Neuronal stem cell (in vitro differentiated cells): ENCODE data around the gene CYP2A6.

Experiments used
- DNase-seq: peaks from one replicate; pipeline ENCODE4 v3.0.0-alpha.2; 2013; ENCODE audit warnings: low spot score
- H2AFZ ChIP-seq: one replicate; pipeline ENCODE4 v1.6.1; 2013; ENCODE audit warnings: mild to moderate bottlenecking, low read length, inconsistent platforms
- H2AK5ac ChIP-seq: 2 replicates; pipeline ENCODE4 v1.6.1; 2013; ENCODE audit warnings: low read depth, mild to moderate bottlenecking, inconsistent platforms, low read length, moderate library complexity, mixed read lengths
- H2BK120ac ChIP-seq: 2 replicates; pipeline ENCODE4 v1.6.1; 2013; ENCODE audit warnings: low read depth, mild to moderate bottlenecking, inconsistent platforms, low read length, moderate library complexity, mixed read lengths
- H2BK12ac ChIP-seq: one replicate; pipeline ENCODE4 v1.6.1; 2013; ENCODE audit warnings: low read length, inconsistent platforms
- H2BK15ac ChIP-seq: 2 replicates; pipeline ENCODE4 v1.6.1; 2013; ENCODE audit warnings: mild to moderate bottlenecking, low read length, inconsistent platforms, mixed read lengths
- H2BK5ac ChIP-seq: one replicate; pipeline ENCODE4 v1.6.1; 2013; ENCODE audit warnings: inconsistent platforms, mild to moderate bottlenecking, low read length, moderate library complexity
- H3K14ac ChIP-seq: one replicate; pipeline ENCODE4 v1.6.1; 2013; ENCODE audit warnings: low read length, inconsistent platforms
- H3K18ac ChIP-seq: 2 replicates; pipeline ENCODE4 v1.6.1; 2013; ENCODE audit warnings: low read length, inconsistent platforms
- H3K23ac ChIP-seq: 2 replicates; pipeline ENCODE4 v1.6.1; 2013; ENCODE audit warnings: low read depth, mild to moderate bottlenecking, mixed read lengths, low read length, inconsistent platforms; ENCODE audit not compliant: poor library complexity
- H3K27ac ChIP-seq: replicated peaks from 3 replicates; pipeline ENCODE4 v1.5.1; 2013; ENCODE audit warnings: low read length, inconsistent platforms
- H3K27me3 ChIP-seq, 3 experiments: 2 replicates each; pipeline ENCODE4 v1.6.1; 2013; ENCODE audit warnings: low read length in 3 of 3, mild to moderate bottlenecking in 2 of 3, inconsistent platforms in 1 of 3, low read depth in 1 of 3, mixed read lengths in 1 of 3, moderate library complexity in 1 of 3; ENCODE audit not compliant: control insufficient read depth in 3 of 3, insufficient read depth in 3 of 3
- H3K36me3 ChIP-seq, 2 donors: replicated peaks in 1 of 2; 2 replicates each; pipeline ENCODE4 v1.6.1; 2013; ENCODE audit warnings: low read length in 2 of 2; ENCODE audit not compliant: control insufficient read depth in 2 of 2, insufficient read depth in 2 of 2
- H3K4ac ChIP-seq: 2 replicates; pipeline ENCODE4 v1.6.1; 2013; ENCODE audit warnings: inconsistent platforms, mild to moderate bottlenecking, low read length, moderate library complexity
- H3K4me1 ChIP-seq, 2 donors: 1 replicate in 1 of 2; 2 replicates in 1 of 2; pipeline ENCODE4 v1.6.1; 2013; ENCODE audit warnings: low read length in 2 of 2, low read depth in 1 of 2; ENCODE audit not compliant: control insufficient read depth in 2 of 2, insufficient read depth in 1 of 2
- H3K4me2 ChIP-seq: one replicate; pipeline ENCODE4 v1.6.1; 2013; ENCODE audit warnings: mild to moderate bottlenecking, low read length, inconsistent platforms; ENCODE audit not compliant: insufficient read depth, poor library complexity, severe bottlenecking
- H3K4me3 ChIP-seq, 2 donors: 2 replicates each; pipeline ENCODE4 v1.5.1; 2013; ENCODE audit warnings: low read length in 2 of 2, mild to moderate bottlenecking in 2 of 2, inconsistent platforms in 1 of 2, moderate library complexity in 1 of 2
- H3K79me1 ChIP-seq: one replicate; pipeline ENCODE4 v1.6.1; 2013; ENCODE audit warnings: low read depth, mild to moderate bottlenecking, inconsistent platforms, low read length, moderate library complexity
- H3K9ac ChIP-seq: one replicate; pipeline ENCODE4 v1.6.1; 2013; ENCODE audit warnings: mild to moderate bottlenecking, low read depth, low read length, inconsistent platforms; ENCODE audit not compliant: poor library complexity
- H3K9me3 ChIP-seq, 2 donors: replicated peaks in 1 of 2; 2 replicates each; pipeline versions ENCODE3 to v1.6.1; 2013; ENCODE audit warnings: low read length in 2 of 2, mild to moderate bottlenecking in 2 of 2, inconsistent platforms in 1 of 2, low read depth in 1 of 2, mixed read lengths in 1 of 2, moderate library complexity in 1 of 2; ENCODE audit not compliant: control insufficient read depth in 2 of 2, insufficient read depth in 1 of 2
- H4K8ac ChIP-seq: one replicate; pipeline ENCODE4 v1.6.1; 2013; ENCODE audit warnings: low read depth, mild to moderate bottlenecking, inconsistent platforms, low read length, moderate library complexity
- H4K91ac ChIP-seq: one replicate; pipeline ENCODE4 v1.6.1; 2013; ENCODE audit warnings: low read length, low read depth, mild to moderate bottlenecking, inconsistent platforms; ENCODE audit not compliant: poor library complexity
- WGBS, 2 donors: extraction: QIAGEN DNeasy Blood & Tissue Kit; methylation state at CpG; one replicate each; pipeline ENCODE4 v1.1.7; 2013; ENCODE audit warnings: missing lambda C conversion rate in 2 of 2, mixed read lengths in 1 of 2; ENCODE audit not compliant: insufficient read length in 2 of 2, insufficient replicate concordance in 1 of 2; ENCODE audit errors: extremely low coverage in 2 of 2; 5-methylcytosine and 5-hydroxymethylcytosine counted together

Gene CYP2A6

GRCh38 chr19:40797166-40797962 is 52.9 kb downstream of the CYP2A6 start:
- Histone ChIP-seq H2BK12ac (no peak overlapping the region), H3K4me2 (no peak overlapping the region), H3K23ac (no peak overlapping the region), H3K9me3 (no peaks in the 10 kb centered on the region), H2BK15ac (no peak overlapping the region), H3K4me3 (peak overlapping the region in 1 of 2 donors; percentile 53), H2BK120ac (no peak overlapping the region), H3K36me3 (peaks cover 14 to 25% of the 10 kb centered on the region in 2 donors), H3K14ac (no peak overlapping the region), H3K27ac (no peak overlapping the region), H2BK5ac (no peak overlapping the region), H2AFZ (no peak overlapping the region), H2AK5ac (peak overlapping the region; percentile 68), H4K8ac (no peak overlapping the region), H3K79me1 (peaks cover 13% of the 10 kb centered on the region), H3K4me1 (peaks cover 18 to 23% of the 10 kb centered on the region in 2 donors), H3K27me3 (no peaks in the 10 kb centered on the region), H3K4ac (no peak overlapping the region), H3K18ac (no peak overlapping the region), H4K91ac (no peak overlapping the region), H3K9ac (no peak overlapping the region)
- no peak for DNase-seq
- WGBS, 2 donors, result no CpG with 5 or more reads among the region's 14 CpGs
